ENCODE results near the gene ASB10.

The ASB10 gene

DNA sequence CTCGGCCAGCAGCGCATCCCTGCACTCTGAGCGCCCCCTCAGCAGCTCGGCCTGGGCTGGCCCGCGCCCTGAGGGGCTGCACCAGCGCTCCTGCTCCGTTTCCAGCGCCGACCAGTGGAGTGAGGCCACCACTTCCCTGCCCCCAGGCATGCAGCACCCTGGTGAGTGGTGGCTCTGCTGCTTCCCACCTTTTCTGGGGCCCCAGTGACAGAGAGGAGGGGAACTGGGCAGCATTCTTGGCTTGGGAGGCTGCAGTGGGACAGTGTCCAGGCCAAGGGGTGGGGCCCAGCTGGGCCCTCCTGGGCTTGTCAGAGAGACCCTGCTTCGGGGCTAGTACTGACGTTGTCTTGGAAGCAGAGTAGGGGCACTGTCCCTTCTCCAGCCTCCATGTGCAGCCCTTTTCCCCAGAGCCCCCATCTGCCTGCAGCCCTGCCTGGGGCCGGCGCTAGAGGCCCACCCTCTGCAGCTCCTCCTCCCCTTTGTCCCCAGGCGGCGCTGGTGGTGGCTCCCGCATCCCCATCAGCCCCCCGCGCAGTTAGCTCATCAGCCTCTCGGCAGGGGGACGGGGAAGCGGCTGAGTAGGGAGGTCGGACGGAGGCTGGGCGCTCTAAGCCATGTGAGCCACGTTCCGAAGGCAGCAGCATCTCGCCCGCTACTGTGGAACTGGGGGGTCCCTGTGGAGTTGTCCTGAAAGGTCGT is 48.7 kb downstream of the ASB10 start:
- DNase-seq (ENCODE audit: extremely low read depth, low read depth): no peak

DNA sequence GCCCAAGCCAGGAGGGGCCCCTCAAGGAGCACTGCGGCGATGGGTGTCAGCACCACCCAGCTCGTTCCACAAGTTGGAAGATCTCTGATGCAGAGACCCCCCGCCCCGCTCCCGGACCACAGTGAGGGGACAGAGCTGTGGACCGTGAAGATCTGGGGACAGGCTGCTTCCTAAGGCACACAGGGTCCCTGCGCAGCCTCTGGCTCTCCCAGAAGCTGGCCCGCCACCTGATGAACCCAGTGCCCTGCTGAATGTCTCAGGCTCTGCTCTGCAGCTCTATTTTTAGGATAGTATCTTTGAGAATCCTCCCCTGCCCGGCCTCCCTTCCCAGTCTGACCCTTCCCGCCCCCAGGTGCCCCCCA is 49.3 kb downstream of the ASB10 start:
- DNase-seq (ENCODE audit: extremely low read depth, low read depth): no peak
- TF ChIP-seq, protein P1, sequence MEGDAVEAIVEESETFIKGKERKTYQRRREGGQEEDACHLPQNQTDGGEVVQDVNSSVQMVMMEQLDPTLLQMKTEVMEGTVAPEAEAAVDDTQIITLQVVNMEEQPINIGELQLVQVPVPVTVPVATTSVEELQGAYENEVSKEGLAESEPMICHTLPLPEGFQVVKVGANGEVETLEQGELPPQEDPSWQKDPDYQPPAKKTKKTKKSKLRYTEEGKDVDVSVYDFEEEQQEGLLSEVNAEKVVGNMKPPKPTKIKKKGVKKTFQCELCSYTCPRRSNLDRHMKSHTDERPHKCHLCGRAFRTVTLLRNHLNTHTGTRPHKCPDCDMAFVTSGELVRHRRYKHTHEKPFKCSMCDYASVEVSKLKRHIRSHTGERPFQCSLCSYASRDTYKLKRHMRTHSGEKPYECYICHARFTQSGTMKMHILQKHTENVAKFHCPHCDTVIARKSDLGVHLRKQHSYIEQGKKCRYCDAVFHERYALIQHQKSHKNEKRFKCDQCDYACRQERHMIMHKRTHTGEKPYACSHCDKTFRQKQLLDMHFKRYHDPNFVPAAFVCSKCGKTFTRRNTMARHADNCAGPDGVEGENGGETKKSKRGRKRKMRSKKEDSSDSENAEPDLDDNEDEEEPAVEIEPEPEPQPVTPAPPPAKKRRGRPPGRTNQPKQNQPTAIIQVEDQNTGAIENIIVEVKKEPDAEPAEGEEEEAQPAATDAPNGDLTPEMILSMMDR (IDR thresholded peaks at IDR 0.05; ENCODE audit: low read depth, low read length): no peak

More for the DNA sequence above, 48.7 kb downstream of the ASB10 start:
- TF ChIP-seq, protein P1 (IDR thresholded peaks at IDR 0.05; ENCODE audit: low read depth, low read length): no peak

DNA sequence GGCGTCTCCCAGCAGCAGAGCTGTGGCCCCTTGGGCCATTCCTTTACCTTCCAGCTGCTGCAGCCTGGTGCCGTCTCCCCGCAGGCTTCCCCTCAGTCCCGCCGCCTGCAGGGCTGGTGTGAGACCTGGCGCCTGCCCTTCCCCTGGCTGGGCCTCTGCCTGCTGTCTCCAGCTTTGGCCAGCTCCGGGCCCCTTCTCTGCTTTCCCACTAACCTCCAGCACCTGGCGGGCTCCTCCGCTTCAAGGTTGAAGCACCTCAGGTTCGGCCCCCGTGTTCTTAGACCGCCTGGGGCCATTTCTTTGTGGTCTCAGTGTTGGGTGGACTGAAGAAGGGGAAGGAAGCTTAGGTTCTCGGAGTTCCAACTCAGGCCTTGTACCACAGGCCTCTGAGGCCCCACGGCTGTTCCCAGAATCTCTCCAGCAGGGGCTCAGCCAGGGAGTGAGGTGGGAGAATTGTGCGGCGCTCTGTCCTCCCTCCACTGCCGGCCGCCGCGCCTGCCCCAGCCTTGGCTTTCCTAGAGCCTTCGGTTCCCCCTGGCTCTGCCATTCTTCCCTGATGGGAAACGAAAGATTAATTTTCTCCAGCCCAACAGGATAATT is 49.9 kb downstream of the ASB10 start:
- TF ChIP-seq, protein P1 (IDR thresholded peaks at IDR 0.05; ENCODE audit: low read depth, low read length): no peak
- DNase-seq (ENCODE audit: extremely low read depth, low read depth): no peak

- no peak for DNase-seq (ENCODE audit: extremely low read depth, low read depth)
- TF ChIP-seq, protein P1 (IDR thresholded peaks at IDR 0.05; ENCODE audit: low read depth, low read length): no peak
Measured at GRCh38 chr7:151135866-151136843, 50.9 kb downstream of the ASB10 start.

DNA sequence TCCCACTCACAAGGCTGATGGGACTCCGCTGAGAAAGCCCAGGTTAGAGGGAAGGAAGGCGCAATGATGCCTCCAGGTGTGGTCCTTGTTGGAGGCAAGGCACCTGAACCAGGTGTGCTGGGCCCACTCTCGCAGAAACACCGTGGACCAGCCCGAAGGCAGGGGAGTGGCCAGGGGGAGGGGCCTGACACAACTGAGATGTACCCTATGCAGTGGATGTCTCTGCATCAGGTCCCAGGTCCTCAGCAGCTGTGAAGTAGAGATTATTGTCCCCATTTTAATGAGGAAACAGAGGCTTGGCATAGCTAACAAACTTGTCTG is 51.6 kb downstream of the ASB10 start:
- DNase-seq (ENCODE audit: extremely low read depth, low read depth): no peak
- TF ChIP-seq, protein P1 (IDR thresholded peaks at IDR 0.05; ENCODE audit: low read depth, low read length): no peak

DNA sequence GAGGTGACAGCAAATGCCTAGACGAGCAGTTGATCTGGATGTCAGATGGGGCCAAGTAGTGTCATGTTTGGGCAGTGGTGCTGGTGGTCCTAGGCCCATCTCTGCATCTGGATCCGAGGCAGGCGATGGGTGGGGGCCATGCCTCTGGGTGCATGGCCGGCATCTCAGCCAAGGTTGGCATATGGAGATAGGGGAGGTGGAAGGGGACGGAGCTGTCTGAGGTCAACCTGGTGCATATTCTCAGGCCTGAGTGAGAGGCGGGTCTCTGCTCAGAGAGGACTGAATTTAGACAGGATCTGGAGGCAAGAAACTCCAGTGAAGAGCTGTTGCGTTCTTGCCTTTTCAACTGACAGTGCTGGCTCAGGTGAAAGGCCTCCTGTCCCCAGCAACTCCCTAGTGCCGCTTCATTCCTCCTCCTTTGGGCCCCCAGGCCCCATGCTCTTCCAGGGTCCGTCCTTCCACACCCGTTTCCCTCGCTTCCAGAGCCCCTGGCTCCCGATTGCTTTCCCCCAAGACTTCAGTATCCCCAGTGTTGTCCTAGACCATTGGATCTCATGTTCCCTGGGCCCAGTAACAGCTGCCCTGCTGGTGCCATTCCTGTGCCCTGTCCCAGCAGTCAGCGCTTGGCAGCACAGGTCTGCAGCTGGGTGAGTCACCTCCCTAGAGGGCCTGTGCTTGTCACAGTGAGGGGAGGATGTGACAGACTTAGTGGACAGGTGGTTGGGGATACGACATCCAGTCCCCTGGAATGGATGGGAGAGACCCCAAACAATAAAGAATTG is 52.1 kb downstream of the ASB10 start:
- no peak for DNase-seq (ENCODE audit: extremely low read depth, low read depth)
- TF ChIP-seq, protein P1 (IDR thresholded peaks at IDR 0.05; ENCODE audit: low read depth, low read length): no peak
